ENCODE measurements around the gene ACSS2.

The ACSS2 gene, protein sequence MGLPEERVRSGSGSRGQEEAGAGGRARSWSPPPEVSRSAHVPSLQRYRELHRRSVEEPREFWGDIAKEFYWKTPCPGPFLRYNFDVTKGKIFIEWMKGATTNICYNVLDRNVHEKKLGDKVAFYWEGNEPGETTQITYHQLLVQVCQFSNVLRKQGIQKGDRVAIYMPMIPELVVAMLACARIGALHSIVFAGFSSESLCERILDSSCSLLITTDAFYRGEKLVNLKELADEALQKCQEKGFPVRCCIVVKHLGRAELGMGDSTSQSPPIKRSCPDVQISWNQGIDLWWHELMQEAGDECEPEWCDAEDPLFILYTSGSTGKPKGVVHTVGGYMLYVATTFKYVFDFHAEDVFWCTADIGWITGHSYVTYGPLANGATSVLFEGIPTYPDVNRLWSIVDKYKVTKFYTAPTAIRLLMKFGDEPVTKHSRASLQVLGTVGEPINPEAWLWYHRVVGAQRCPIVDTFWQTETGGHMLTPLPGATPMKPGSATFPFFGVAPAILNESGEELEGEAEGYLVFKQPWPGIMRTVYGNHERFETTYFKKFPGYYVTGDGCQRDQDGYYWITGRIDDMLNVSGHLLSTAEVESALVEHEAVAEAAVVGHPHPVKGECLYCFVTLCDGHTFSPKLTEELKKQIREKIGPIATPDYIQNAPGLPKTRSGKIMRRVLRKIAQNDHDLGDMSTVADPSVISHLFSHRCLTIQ

DNA sequence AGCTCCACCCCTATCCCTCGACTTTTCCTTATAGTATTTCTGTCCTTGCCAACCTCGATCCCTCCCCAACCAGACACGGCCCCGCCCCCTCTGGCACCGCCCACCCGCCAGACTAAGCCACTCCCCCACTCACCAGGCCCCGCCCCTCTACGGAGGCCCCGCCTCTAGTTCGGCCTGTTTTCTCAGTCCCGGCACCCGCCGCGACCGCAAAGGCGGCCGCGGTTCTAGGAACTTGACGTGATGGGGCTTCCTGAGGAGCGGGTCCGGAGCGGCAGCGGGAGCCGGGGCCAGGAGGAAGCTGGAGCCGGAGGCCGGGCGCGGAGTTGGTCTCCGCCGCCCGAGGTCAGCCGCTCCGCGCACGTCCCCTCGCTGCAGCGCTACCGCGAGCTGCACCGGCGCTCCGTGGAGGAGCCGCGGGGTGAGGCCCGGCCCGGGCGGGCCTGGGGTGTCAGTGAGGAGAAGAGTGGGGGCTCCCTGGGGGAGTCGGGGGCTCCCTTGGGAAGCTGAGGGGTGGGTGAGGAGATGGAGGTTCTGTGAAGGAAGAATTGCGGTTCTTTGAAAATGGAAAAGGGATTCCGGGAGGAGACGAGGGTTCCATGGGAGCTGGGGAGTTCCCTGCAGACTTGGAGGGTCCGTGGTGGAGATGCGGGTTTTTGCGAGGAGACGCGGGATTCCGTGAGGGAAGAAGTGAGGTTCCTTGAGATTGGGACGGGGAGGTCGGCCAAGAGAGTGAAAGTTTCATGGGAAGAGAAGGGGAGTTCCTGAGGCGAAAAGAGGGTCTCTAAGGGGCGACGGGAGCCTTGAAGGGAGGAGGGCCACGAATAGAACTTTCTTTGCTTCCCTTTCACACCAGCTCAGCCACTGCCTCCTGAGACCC lies at the start of gene ACSS2:
TSS of gene ACSS2 (plus strand) at position 207 of the 877 bp plus-strand sequence. CDS start at position 241, 34 bp downstream.
- peak; percentile 81 to 94 for DNase-seq (ENCODE audit: extremely low read depth in 1 of 2, low read depth in 1 of 2)

DNA sequence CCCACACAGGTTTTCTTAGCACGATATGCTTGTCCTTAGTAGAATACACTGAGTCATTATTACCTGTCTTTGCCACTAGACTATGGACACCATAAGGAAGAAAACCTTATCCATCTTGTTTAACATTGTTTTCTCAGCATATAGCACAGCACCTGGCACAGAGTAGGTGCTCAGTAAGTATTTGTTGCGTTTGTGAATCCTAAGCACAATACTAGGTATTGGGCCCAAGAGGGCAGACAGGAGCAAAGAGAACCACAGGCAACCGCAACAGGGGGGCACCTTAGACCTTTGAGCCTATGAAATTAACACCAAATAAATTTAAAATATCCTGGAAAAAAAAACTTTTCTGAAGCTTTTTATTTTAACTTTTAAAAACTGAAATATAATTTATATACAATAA lies 47.2 kb upstream of the ACSS2 start:
- no peak for DNase-seq (ENCODE audit: extremely low read depth in 1 of 2, low read depth in 1 of 2)

DNA sequence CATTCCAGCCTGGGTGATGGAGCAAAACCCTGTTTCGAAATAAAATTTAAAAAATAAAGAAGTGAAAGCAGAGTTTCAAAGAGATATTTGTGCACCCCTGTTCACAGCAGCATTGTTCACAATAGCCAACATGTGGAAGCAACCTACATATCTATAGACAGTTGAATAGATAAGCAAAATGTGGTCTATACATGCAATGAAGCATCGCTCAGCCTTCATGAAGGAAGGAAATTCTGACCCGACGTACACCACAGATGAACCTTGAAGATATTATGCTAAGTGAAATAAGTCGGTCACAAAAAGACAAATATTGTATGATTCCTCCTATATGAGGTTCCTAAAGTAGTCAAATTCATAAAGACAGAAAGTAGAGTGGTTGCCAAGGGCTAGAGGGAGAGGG lies 44.5 kb upstream of the ACSS2 start:
- DNase-seq (ENCODE audit: extremely low read depth in 1 of 2, low read depth in 1 of 2), result no peak

DNA sequence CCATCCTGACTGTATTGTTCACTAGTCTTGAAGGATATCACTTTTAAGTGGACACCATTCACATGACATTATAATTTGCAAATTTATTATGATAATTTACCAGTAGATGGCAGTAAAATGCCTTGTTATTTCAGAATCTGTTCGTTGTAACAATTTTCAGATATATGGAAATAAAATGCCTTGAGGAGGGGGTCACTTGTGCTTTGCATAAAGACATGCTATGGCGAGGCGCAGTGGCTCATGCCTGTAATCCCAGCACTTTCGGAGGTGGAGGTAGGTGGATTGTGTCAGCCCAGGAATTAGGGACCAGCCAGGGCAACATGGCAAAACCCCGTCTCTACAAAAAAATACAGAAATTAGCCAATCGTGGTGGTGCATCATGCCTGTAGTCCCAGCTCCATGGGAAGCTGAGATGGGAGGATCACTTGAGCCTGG lies 41.9 kb upstream of the ACSS2 start:
- no peak for DNase-seq (ENCODE audit: extremely low read depth in 1 of 2, low read depth in 1 of 2)

DNA sequence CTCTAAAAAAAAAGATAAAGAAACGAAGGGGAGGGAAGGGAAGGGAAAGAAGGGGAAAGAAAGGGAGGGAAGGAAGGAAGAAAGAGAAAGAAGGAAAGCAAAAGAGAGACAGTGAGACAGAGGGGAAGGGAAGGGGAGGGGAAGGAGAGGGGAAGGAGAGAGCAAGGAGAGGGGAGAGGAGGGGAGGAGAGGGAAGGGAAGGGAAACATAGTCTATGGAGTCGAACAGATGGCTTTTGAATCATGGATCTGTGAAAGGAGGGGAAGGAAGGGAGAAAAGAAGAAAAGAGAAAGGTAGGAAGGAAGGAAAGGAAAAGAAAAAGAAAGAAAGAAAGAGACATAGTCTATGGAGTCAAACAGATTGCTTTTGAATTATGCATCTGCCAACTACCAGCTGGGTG lies 34.3 kb upstream of the ACSS2 start:
- DNase-seq (ENCODE audit: extremely low read depth in 1 of 2, low read depth in 1 of 2), result no peak

DNA sequence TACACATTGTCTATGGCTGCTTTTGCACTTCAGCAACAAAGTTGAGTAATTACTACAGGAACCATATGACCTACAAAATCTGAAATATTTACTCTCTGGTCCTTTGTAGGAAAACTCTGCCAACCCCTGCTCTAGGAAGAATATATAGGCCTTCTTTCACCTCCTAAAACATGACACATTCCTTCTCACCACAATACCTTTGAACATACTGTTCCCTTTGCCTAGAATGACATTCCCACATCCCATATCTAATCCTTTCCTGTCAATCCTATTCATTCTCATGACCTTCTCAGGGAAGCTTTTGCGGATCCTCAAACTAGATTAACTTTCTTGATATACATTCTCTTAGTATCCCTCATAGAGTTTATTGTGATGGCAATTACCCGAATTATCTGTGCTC lies 33.0 kb upstream of the ACSS2 start:
- DNase-seq (ENCODE audit: extremely low read depth in 1 of 2, low read depth in 1 of 2), result no peak

DNA sequence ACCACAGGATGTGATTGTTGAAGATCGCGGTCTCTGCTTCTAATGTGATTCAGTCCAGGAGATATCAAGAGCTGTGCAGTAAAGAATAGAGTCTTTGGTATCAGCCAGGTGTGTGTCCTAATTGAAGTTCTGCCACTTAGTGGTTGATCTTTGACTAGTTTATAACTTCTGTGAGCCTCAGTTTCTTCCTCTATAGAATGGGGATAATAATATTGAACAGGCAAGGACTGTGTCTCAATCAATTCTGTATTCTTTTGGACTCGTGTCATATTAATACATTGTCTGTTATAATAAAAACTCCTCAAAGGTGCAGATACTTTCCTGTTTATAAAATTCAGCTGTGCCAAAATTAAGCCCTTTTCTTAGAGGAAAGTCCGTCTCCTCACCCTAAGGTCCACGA lies 27.8 kb upstream of the ACSS2 start:
- DNase-seq (ENCODE audit: extremely low read depth in 1 of 2, low read depth in 1 of 2), result no peak

DNA sequence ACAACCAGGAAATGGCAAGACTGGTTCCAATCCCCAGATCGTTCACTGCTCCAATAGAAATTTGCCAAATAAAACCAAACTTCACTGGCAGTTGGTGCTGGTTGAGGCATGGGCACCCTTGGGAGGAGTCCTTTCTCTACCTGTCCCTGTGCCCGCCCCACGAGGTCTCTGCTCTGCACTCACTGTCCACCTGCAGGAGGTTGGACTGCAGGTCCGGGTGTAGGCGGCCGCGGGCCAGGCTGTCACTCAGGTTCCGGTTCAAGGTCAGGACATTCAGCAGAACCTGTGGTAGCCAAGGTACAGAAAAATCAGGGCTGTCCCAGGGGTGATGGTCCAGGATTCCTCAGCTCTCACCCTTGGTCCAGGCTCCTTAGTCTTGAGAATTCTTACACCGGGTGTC lies 26.6 kb upstream of the ACSS2 start:
- no peak for DNase-seq (ENCODE audit: extremely low read depth in 1 of 2, low read depth in 1 of 2)

DNA sequence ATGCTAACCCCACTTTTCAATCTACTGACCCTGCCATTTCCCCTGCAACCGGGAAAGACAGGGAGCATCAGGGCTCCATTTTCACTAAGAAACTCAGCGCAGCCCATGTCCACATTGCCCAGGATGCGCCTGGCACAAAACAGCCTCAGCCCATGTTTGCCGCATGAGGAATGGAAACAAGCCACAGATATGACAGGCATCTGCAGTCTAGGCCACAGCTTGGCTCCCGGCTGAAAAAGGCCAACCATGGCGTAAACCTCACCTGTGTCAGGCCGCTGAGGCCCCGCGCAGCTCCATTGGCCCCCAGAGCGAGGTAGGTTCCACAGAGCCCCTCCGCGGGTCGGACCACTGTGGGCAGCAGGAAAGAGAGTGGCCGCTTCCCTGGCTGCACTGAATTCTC lies 25.4 kb upstream of the ACSS2 start:
- no peak for DNase-seq (ENCODE audit: extremely low read depth in 1 of 2, low read depth in 1 of 2)

DNA sequence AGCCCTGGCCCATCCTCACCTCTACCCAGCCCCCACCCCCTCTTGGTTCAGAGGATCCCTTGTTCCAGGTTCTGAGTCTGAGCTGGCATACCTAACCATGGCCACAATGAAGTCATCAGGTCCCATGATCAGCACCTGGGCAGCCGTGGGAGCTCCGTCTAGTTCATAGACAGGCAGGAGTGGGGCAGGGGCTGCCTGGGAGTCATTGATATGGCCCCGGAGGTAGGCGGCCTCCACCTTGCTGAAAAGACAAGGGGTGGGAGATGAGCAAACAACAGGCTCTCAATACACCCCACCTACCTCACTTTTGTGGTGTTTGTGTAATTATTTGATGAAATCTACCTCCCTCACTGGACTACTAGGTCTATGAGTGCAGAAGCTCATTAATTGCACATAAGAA lies 24.1 kb upstream of the ACSS2 start:
- no peak for DNase-seq (ENCODE audit: extremely low read depth in 1 of 2, low read depth in 1 of 2)

DNA sequence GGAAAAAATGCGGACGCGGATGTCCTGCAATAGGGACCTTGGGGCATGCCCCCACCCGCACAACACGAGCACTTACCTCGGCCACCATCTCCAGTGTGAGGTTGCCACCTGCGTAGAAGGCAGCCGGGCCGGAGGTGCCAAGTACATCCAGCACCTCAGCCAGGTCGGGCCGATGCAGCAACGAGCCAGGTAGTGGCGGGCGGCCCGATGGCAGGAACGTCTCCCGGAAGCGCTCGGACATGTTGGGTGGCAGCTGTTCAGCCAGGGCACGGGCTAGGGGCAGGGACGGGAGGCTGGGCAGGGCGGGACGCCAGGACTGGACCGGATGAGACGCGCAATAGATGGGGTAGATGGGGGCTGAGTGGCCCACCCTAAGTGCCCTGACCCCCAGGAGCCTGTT lies 17.0 kb upstream of the ACSS2 start:
- DNase-seq (ENCODE audit: extremely low read depth in 1 of 2, low read depth in 1 of 2), result no peak

DNA sequence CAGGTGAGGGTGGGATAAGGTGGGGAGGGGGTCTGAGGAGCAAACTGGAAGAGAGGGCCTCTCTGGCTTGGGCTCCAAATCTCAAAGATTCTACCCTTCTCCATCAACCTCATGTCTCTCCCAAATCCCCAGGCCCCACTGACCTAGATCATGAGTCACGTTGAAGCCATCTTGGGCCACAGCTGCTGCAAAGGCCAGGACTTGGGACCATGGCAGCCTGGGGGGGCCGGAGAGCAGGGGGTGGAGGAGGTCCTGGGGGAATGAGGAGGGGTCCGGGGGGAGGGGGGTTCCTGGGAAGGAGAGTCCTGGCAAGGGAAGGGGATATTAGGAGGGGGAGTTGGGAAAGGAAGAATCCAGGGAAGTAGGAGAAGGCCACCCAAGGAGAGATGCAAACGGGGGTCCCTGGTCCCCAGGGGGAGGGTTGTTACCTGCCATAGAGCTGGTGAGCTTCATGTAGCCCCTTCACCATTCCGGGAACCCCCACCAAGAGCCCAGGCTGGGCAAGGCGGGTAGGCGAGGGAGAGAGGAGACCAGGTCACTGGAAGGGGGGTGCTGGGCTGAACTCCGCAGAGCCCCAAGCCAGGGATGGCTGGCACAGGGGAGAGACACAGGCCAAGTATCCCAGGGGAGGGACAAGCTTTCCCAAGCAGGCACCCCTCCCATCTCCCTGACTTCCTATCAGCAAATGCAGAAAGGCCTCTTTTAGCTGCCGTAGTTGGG lies 16.4 kb upstream of the ACSS2 start:
- DNase-seq (ENCODE audit: extremely low read depth in 1 of 2, low read depth in 1 of 2), result no peak

DNA sequence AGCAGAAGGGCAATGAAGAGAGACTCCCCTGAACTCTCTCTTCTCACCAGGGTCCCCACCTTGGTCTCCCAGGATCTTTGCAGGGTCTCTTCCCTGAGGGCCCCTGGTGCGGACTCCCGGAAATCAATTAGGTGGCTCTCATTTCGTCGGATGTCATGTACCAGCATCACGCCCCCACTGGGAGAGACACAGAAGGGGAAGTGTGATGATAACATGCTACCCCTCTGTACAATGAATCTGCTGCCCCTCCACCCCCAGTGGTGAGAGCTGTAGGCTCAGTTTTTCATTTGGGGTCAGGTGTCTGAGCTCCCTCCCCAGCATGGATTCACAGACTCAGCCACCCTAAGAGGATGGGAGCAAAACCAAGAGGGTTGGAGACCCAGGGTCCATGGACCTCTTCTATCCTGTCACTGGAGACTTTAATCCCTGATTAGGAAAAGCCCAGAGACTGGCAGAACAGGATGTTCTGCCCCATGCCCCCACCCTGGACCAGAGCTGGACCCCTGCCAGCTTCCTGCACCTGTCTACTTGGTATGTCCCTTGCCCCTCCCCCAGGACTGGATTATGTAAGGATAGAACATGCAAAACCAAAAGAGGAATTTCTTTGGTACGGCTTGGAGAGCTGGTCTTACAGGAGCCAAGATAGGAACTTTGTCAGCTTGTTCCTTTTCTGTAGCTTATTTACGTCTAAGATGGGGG lies 14.9 kb upstream of the ACSS2 start:
- DNase-seq (ENCODE audit: extremely low read depth in 1 of 2, low read depth in 1 of 2), result no peak

DNA sequence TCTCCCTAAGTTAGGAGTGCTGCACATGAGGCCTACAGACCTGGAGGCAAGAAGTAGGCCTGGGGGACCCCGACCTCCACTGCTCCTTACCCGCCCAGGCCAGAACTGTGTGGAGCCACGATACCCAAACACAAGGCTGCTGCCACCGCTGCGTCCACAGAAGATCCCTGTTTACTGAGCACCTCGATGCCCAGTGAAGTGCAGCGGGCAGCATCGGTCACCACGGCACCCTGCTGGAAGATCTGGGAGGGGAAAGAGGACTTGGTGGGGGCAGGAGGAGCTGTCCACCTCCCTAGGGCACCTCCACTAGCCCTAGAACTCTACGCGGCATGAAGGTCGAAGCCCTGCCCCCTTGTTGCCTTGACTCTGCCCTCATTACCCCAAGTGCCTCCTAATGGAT lies 13.7 kb upstream of the ACSS2 start:
- no peak for DNase-seq (ENCODE audit: extremely low read depth in 1 of 2, low read depth in 1 of 2)

DNA sequence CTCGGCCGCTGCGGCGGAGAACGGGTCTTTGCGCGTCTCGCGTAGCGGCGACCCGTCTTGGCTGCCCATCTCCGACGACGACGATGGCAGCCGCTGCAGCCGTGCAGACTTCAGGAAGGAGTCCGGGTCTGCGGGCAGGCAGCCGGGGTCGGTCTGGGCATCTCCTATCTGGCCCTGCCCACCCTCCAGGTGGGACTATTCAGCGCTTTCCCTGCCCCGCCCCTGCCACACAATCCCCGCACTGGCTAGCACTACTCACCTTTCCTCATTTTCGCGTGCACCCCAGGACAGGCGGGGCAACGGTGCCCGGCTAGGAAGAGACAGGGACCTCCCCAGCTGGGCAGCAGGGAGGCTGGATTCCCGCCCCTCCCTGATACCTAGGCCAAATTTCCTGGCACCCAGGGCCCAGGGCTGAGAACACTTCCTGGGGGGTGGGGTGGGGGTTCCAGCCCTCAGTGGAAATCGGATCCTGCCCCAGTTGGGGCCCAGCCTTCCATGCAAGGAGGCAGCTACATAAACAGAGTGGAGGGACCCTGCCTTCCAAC lies 12.9 kb upstream of the ACSS2 start:
- no peak for DNase-seq (ENCODE audit: extremely low read depth in 1 of 2, low read depth in 1 of 2)

DNA sequence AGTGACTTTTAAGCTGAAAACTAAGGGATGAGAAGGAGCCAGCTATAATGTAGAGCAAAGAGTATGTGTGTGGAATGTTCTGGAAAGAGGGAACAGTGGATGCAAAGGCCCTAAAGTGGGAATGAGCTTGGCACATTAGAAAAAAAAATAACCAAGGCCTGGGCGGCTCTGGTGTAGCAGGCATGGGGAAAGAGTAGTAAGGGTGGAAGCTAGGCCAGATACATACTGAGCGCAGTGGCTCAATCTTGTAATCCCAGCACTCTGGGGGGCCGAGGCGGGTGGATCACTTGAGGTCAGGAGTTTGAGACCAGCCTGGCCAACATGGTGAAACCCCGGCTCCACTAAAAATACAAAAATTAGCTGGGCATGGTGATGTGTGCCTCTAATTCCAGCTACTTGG lies 12.2 kb upstream of the ACSS2 start:
- DNase-seq (ENCODE audit: extremely low read depth in 1 of 2, low read depth in 1 of 2), result no peak

DNA sequence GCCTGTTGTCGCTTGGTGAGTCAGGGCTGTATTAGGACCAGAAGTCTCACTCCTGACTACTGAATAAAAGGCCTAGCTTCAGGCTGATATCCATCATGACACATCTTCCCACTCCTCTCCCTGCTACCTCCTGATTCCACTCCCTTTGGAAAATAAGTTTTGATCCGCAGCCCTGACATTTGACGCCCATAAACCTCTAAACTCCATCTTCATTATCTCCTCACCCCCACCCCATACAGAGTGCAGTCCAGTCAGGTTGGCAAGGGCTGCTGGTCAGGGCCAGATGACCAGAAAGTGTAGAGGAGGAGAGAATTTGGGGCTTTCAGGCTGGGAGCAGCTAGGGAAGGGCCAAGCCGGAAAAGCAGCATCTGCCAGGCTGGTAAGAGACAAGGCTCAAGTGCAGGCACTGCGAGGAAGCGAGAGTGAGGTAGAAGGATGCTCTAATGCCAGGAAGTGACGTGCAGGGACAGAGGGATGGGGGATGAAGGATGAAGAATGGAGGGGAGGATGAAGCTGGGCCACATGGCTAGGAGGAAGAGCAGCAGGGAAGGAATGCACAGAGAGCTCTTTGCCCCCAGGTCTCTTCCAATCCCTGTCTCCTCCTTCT lies 5.0 kb upstream of the ACSS2 start:
- DNase-seq (ENCODE audit: extremely low read depth in 1 of 2, low read depth in 1 of 2), result no peak

DNA sequence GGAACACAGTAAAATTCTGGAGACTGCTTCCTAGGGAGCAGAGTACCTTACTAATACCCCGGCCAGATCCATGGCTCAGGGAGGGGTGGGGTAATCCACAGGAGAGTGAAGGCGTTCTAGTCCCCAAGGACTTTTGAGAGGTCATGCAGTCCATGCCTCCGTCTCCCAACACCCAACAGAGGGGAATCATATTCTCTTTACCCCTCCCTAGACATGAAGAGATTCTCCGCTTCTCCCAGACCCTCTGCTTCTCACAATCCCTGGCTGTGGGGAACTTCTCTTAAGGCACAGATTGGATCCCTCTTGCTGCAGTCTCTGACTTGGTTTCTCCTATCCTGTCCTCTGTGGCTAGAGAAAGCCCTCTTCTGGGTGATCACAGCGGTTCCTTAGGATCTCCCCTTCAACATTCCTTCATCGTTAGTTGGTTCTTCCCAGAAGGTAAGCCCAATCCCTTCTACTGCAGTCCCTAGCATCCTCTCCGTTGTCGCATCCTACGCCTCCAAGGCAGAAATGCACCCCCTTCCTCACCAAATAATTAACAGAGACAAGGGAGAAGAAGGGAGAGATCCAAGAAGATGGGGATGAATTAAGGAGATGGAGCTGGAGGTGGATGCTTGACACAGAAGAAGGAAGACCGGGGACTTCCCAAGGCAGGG lies 4.3 kb upstream of the ACSS2 start:
- no peak for DNase-seq (ENCODE audit: extremely low read depth in 1 of 2, low read depth in 1 of 2)

DNA sequence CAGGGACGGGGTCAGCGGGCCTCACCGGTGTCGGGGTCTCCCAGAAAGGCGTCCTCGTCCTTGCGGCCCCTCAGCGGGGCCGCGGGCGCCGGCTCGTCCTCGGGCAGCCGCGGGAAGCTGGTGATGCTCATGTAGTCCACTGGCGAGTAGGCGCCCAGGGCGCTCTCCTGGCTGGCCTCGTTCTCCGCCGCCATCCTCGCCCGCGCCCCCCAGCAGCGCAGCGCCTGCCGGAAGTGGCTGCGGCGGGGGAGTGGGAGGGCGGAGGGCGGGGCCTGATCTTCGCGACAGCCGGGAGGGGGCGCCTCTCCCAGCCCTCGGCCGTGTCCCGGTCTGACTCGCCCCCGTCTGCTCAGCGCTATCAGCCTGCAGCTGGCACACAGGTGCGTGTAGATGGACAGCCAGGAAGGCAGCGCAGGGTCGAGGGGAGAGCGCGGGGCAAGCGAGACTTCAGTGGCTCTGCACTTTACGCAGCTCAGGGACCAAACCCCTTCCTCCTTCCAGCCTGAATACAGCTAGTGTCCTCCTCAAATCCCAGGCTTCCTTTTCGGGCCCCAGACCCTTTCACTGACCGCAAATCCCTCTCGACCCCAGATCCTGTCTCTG lies 3.7 kb upstream of the ACSS2 start, which contains the start of gene GGT7:
TSS of gene GGT7 (minus strand) at position 235 of the 603 bp plus-strand sequence. CDS start at position 194, 41 bp downstream.
- DNase-seq (ENCODE audit: extremely low read depth in 1 of 2, low read depth in 1 of 2), result peak; percentile 66 to 80
